K562 (cell line): Measurements from ENCODE around the gene THRSP. TPM values are rescaled to one million over a fixed set of nuclear protein-coding genes. Genes with fewer than 3 reads are reported as not detected.

Source experiments
- ATAC-seq: fragments of 200-7000 bp; cut with Tn5 transposase; 3 replicates; pipeline ENCODE4 v1.9.1; 2020; ENCODE audit warnings: moderate library complexity
- BruUV-seq: library from RNA; stranded (reverse); fragments of 400-500 nt; replicated peaks from 2 replicates; lab custom pipeline; 2021; lab: Mats Ljungman, UMichigan
- CTCF ChIA-PET: fragments of 300-600 bp; formaldehyde crosslinking; extraction: SDS; loops from one replicate; lab custom pipeline; 2021; ENCODE audit warnings: low intra/inter-chr PET ratio; lab: Yijun Ruan, JAX
- POLR2A ChIA-PET: fragments of 300-600, 350-650 bp; sonication (Branson Sonifier 250); formaldehyde crosslinking; extraction: SDS; loops from one replicate; lab custom pipeline; 2021; ENCODE audit warnings: antibody characterized with exemption, inconsistent platforms; lab: Yijun Ruan, JAX
- DNase-seq, 4 experiments: peaks; one replicate each; pipeline versions ENCODE4 v3.0.0 to v3.0.0-alpha.2; 2011 to 2018; ENCODE audit warnings: low spot score in 3 of 4, mixed read lengths in 3 of 4; ENCODE audit errors: extremely low read depth in 1 of 4
- FAIRE-seq: peaks from 2 replicates; lab custom pipeline; 2011; peaks lifted over from hg19 to GRCh38; lab: Jason Lieb, UNC
- H2AFZ ChIP-seq: 2 replicates; pipeline ENCODE4 v1.6.0; 2011; ENCODE audit warnings: low read depth, low read length, control low read depth, inconsistent platforms
- H3K27ac ChIP-seq: fragments of 200-600 bp; 3 replicates; pipeline ENCODE4 v1.8.0; 2011; ENCODE audit warnings: low read depth, mild to moderate bottlenecking, control low read depth, inconsistent platforms, low read length, moderate library complexity, mixed read lengths; ENCODE audit errors: extremely low read depth
- H3K27me3 ChIP-seq, 2 experiments: fragments of 300-600 bp in 1 of 2; 2 replicates in 1 of 2; 3 replicates in 1 of 2; pipeline versions ENCODE4 v1.6.0 to v1.8.0; 2011; ENCODE audit warnings: inconsistent platforms in 2 of 2, low read length in 2 of 2, mild to moderate bottlenecking in 1 of 2, mixed read lengths in 1 of 2, moderate library complexity in 1 of 2; ENCODE audit not compliant: control insufficient read depth in 2 of 2, insufficient read depth in 2 of 2
- H3K36me3 ChIP-seq: fragments of 300-600 bp; 3 replicates; pipeline ENCODE4 v1.8.0; 2011; ENCODE audit warnings: mild to moderate bottlenecking, low read length, inconsistent platforms; ENCODE audit not compliant: control insufficient read depth, insufficient read depth
- H3K4me1 ChIP-seq, 2 experiments: fragments of 200-600 bp in 1 of 2; replicated peaks in 1 of 2; 2 replicates in 1 of 2; 3 replicates in 1 of 2; pipeline versions ENCODE4 v1.5.1 to v1.8.0; 2011; ENCODE audit warnings: inconsistent platforms in 2 of 2, low read length in 2 of 2, mild to moderate bottlenecking in 1 of 2, mixed read lengths in 1 of 2, moderate library complexity in 1 of 2; ENCODE audit not compliant: control insufficient read depth in 2 of 2, insufficient read depth in 2 of 2
- H3K4me2 ChIP-seq: 2 replicates; pipeline ENCODE4 v1.6.1; 2011; ENCODE audit warnings: low read length, control low read depth, inconsistent platforms, mixed read lengths; ENCODE audit not compliant: insufficient read depth
- H3K4me3 ChIP-seq: fragments of 200-600 bp; sonication (generic), shearing (Covaris generic); 2 replicates; pipeline ENCODE4 v1.5.1; 2016; ENCODE audit warnings: control low read depth, inconsistent platforms
- H3K79me2 ChIP-seq: fragments of 200-600 bp; 3 replicates; pipeline ENCODE4 v1.8.0; 2011; ENCODE audit warnings: low read length, inconsistent platforms; ENCODE audit not compliant: control insufficient read depth, insufficient read depth
- H3K9ac ChIP-seq, 2 experiments: 2 replicates each; pipeline versions ENCODE4 v1.6.0 to v1.6.1; 2011; ENCODE audit warnings: low read depth in 2 of 2, low read length in 2 of 2, control low read depth in 1 of 2, inconsistent platforms in 1 of 2, mild to moderate bottlenecking in 1 of 2, mixed read lengths in 1 of 2; ENCODE audit not compliant: insufficient read depth in 1 of 2
- H3K9me1 ChIP-seq: one replicate; pipeline ENCODE4 v1.6.0; 2011; ENCODE audit warnings: inconsistent platforms, mild to moderate bottlenecking, low read length, moderate library complexity; ENCODE audit not compliant: control insufficient read depth, insufficient read depth
- H3K9me3 ChIP-seq: replicated peaks from 2 replicates; pipeline ENCODE4 v1.5.1; 2011; ENCODE audit warnings: low read depth, low read length, inconsistent platforms; ENCODE audit not compliant: control insufficient read depth, insufficient read depth
- H4K20me1 ChIP-seq: replicated peaks from 2 replicates; pipeline ENCODE4 v1.6.1; 2011; ENCODE audit warnings: low read length, inconsistent platforms, mixed read lengths; ENCODE audit not compliant: control insufficient read depth, insufficient read depth
- CBFB ChIP-seq: sonication (generic); formaldehyde crosslinking; IDR thresholded peaks from 2 replicates; pipeline ENCODE4 v1.4.0; 2020; ENCODE audit warnings: mild to moderate bottlenecking, missing genetic modification reagents
- CREB3L1 ChIP-seq: fragments of 450-650 bp; IDR thresholded peaks from 2 replicates; pipeline ENCODE4 v1.6.1; 2014; ENCODE audit warnings: low read depth, mild to moderate bottlenecking, moderate library complexity, borderline replicate concordance
- CTBP1 ChIP-seq: fragments of 450-650 bp; IDR thresholded peaks from 2 replicates; pipeline ENCODE4 v1.6.1; 2016; ENCODE audit warnings: borderline replicate concordance
- DMBX1 ChIP-seq: fragments of 250-450 bp; sonication (Bioruptor Pico); IDR thresholded peaks from 2 replicates; pipeline ENCODE4 v1.8.0; 2022; ENCODE audit warnings: inconsistent platforms, mild to moderate bottlenecking, moderate library complexity, borderline replicate concordance
- E2F3 ChIP-seq: fragments of 250-450 bp; sonication (Bioruptor Pico); IDR thresholded peaks from 2 replicates; pipeline ENCODE4 v1.4.0; 2020; ENCODE audit warnings: mild to moderate bottlenecking
- FOXA1 ChIP-seq: fragments of 450-650 bp; IDR thresholded peaks from 2 replicates; pipeline ENCODE4 v1.6.1; 2016; ENCODE audit warnings: mild to moderate bottlenecking, borderline replicate concordance
- HDAC8 ChIP-seq: fragments of 450-650 bp; IDR thresholded peaks from 2 replicates; pipeline ENCODE4 v1.6.1; 2016; ENCODE audit warnings: mild to moderate bottlenecking, missing genetic modification characterization, moderate library complexity, missing compliant biosample characterization
- HNRNPL ChIP-seq: fragments of 200-400 bp; formaldehyde crosslinking; IDR thresholded peaks from 2 replicates; pipeline ENCODE4 v1.6.1; 2017; ENCODE audit warnings: low read depth, mild to moderate bottlenecking, low read length
- MEF2D ChIP-seq: conservative IDR thresholded peaks from 2 replicates; pipeline ENCODE4 v1.6.1; 2016; ENCODE audit warnings: low read depth, missing genetic modification characterization, missing compliant biosample characterization
- NR3C1 ChIP-seq: sonication (generic); formaldehyde crosslinking; IDR thresholded peaks from 2 replicates; pipeline ENCODE4 v1.8.1; 2022; ENCODE audit warnings: missing genetic modification reagents
- POLR3A ChIP-seq: IDR thresholded peaks from 2 replicates; pipeline ENCODE4 v1.6.1; 2011; ENCODE audit warnings: borderline replicate concordance, mild to moderate bottlenecking, moderate library complexity; ENCODE audit not compliant: insufficient read length, insufficient read depth; ENCODE audit errors: extremely low read depth
- PRPF4 ChIP-seq: fragments of 200-400 bp; formaldehyde crosslinking; IDR thresholded peaks from one replicate; pipeline ENCODE4 v1.6.1; 2017; ENCODE audit warnings: low read length, low read depth, mild to moderate bottlenecking; ENCODE audit not compliant: insufficient read depth, poor library complexity, severe bottlenecking
- RNF2 ChIP-seq: sonication (generic); IDR thresholded peaks from 2 replicates; pipeline ENCODE4 v1.6.1; 2016
- TAF15 ChIP-seq: fragments of 200-400 bp; formaldehyde crosslinking; IDR thresholded peaks from 2 replicates; pipeline ENCODE4 v1.6.1; 2017; ENCODE audit warnings: mild to moderate bottlenecking, low read depth, low read length, moderate library complexity
- TFAM ChIP-seq: fragments of 250-450 bp; sonication (Bioruptor Pico); conservative IDR thresholded peaks from 2 replicates; pipeline ENCODE4 v1.5.0; 2021; ENCODE audit warnings: mild to moderate bottlenecking, moderate library complexity
- ZNF165 ChIP-seq: fragments of 250-450 bp; sonication (Bioruptor Pico); IDR thresholded peaks from 2 replicates; pipeline ENCODE4 v1.4.0; 2020; ENCODE audit warnings: borderline replicate concordance
- WGBS: fragments of 100-300 bp; shearing (Covaris generic); methylation state at CpG from one replicate; pipeline ENCODE4 v1.1.6; 2016; ENCODE audit warnings: low coverage, mixed read lengths; ENCODE audit not compliant: insufficient coverage; ENCODE audit errors: missing lambda C conversion rate; 5-methylcytosine and 5-hydroxymethylcytosine counted together
- in situ Hi-C: fragments of 300-500 bp; cut with MboI; formaldehyde crosslinking; loops from 4 replicates; pipeline ENCODE4 v1.15.0; 2018; ENCODE audit warnings: inconsistent platforms, mixed read lengths
- intact Hi-C: fragments of 100-400 bp; cut with micrococcal nuclease; formaldehyde crosslinking; loops from 2 replicates; pipeline ENCODE4 v1.14.2; 2022
- polyA plus RNA-seq, 8 experiments: library from polyadenylated mRNA; depleted of rRNA in 4 of 8; stranded (reverse) in 5 of 8; unstranded in 3 of 8; fragments of >200 nt; fragmentation: Nextera tagmentation in 2 of 8; fragmentation: Illumina TruSeq in 1 of 8; extraction: Ambion mirVana in 2 of 8; extraction: Trizol in 1 of 8; gene quantifications; 2 replicates each; pipeline versions ENCODE4 v1.2.1 to v1.2.3, GENCODE V29; 2011 to 2014; ENCODE audit warnings: inconsistent platforms in 1 of 8, missing spikeins in 1 of 8
- total RNA-seq, 7 experiments: library from RNA; depleted of rRNA in 6 of 7; stranded (reverse); fragments of >200 nt in 6 of 7; fragmentation: Illumina TruSeq in 2 of 7; extraction: Trizol in 2 of 7; gene quantifications; 2 replicates each; pipeline versions ENCODE4 v1.2.1 to v1.2.3, GENCODE V29; 2011 to 2021; ENCODE audit warnings: low replicate concordance in 1 of 7
- TF ChIP-seq, protein P1 (sequence below): fragments of 250-450 bp; sonication (Bioruptor Pico); IDR thresholded peaks from 2 replicates; pipeline ENCODE4 v1.5.0; 2022; ENCODE audit warnings: mild to moderate bottlenecking

THRSP gene
- total and polyA plus RNA-seq, 9 of the 15 experiments (the other 6 are each of a cell fraction or from before 2014, with no cell fraction given), result 0.23 to 0.56 (median 0.31) TPM; not detected in 2

DNA sequence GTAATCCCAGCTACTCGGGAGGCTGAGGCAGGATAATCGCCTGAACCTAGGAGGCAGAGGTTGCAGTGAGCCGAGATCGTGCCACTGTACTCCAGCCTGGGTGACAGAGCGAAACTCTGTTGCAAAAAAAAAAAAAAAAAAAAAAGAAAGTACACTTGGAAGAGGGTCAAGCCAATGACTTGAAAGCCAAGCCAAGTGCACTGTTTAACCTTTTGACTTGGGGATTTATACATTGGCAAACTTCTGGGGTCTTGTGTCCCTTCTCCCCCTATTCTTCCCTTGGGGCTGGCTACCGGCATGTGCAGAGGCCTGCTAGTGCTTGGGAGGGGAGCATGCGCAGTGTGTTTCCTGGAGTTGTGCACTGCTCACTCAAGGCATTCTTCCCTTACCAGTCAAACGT is 14.3 kb upstream of the THRSP start (continued):
- TF ChIP-seq, protein P1, sequence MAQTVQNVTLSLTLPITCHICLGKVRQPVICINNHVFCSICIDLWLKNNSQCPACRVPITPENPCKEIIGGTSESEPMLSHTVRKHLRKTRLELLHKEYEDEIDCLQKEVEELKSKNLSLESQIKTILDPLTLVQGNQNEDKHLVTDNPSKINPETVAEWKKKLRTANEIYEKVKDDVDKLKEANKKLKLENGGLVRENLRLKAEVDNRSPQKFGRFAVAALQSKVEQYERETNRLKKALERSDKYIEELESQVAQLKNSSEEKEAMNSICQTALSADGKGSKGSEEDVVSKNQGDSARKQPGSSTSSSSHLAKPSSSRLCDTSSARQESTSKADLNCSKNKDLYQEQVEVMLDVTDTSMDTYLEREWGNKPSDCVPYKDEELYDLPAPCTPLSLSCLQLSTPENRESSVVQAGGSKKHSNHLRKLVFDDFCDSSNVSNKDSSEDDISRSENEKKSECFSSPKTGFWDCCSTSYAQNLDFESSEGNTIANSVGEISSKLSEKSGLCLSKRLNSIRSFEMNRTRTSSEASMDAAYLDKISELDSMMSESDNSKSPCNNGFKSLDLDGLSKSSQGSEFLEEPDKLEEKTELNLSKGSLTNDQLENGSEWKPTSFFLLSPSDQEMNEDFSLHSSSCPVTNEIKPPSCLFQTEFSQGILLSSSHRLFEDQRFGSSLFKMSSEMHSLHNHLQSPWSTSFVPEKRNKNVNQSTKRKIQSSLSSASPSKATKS (CRISPR knock-in tag), result no peak
- TF ChIP-seq CBFB (CRISPR knock-in tag), result no peak
- TF ChIP-seq, all 486 proteins: peak for 4

DNA sequence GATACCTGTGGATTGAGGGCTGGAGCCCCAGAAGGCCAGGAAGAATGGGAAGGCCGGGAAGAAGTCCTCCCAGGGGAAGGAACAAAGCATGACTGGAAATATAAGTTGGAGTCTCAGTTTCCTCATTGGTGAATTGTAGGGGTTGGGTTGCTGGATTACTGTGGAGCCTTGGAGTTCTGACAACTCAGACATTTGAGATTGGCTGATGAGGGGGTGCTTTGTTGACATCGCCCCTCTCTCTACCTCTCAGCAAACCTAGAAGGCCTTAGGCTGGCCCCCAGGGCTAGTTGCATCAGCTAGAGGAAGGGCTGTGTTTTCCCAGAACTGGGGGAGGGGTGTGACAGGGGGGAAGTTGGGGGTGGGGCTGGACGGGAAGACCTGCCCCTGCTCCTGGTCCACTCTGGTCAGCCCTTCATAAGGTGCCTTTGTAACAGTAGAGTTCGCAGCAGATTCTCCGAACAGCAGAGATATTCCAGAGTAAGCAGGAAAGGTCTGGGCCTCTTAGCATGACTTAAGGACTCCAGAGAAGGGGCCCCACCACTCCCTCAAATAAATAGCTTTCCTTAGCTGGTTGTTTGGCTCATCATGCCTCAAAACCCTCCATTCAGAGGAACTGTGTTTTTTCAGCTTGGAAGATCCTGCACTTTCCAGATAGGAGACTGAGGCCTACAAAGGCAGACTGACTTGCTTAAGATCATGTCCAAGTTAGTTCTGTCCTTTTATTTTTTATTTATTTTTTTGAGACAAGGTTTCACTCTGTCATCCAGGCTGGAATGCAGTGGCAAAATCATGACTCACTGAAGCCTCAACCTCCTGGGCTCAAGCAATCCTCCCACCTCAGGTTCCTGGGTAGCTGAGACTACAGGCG is 12.5 kb upstream of the THRSP start:
- Histone ChIP-seq H3K4me2 (peak overlapping the region; percentile 62), H3K9ac (peak overlapping the region; percentile 67 to 80; a peak in 3 of 4 replicates), H3K9me3 (no peaks in the 10 kb centered on the region), H3K9me1 (no peaks in the 10 kb centered on the region), H4K20me1 (no peaks in the 10 kb centered on the region), H3K27me3 (no peaks in the 10 kb centered on the region), H3K36me3 (no peaks in the 10 kb centered on the region), H2AFZ (peak overlapping the region; percentile 69), H3K27ac (peak overlapping the region; percentile 94), H3K4me3 (no peak overlapping the region), H3K4me1 (peaks cover 21 to 34% of the 10 kb centered on the region in 2 experiments), H3K79me2 (no peaks in the 10 kb centered on the region)
- DNase-seq, result peak; percentile 84 to 94 (median 90)
- peak; percentile 88 for ATAC-seq
- ChIA-PET CTCF (no interaction called here), POLR2A (interaction anchor here (0.7 to 1.1 kb wide), 8 partner anchors 10 to 37 kb away, joined by 3 to 5 read pairs (median 3); no protein-coding TSS in a partner anchor)
- intact Hi-C loops (loop anchor here (1.0 to 5.0 kb wide), 2 partner anchors 27 to 136 kb away; partner anchors contain the start of genes KCTD21 and USP35), in situ Hi-C loops (no loop called here)
- BruUV-seq, result TSS peak; percentile 94
- peak; percentile 90 for FAIRE-seq
- WGBS, result 13% methylated on average over 5 of the region's 6 CpGs
- TF ChIP-seq TFAM (CRISPR knock-in tag) (no peak), TAF15 (no peak), ZNF165 (CRISPR knock-in tag) (no peak), NR3C1 (CRISPR knock-in tag) (no peak), MEF2D (tag) (no peak), E2F3 (no peak), HDAC8 (0 out of 2 replicates have a peak, but pooled peaks have one; percentile 47), CREB3L1 (no peak), DMBX1 (CRISPR knock-in tag) (peak; percentile 91), PRPF4 (no peak), RNF2 (peak; percentile 66; the same call in 1 of the 2 replicates), CTBP1 (no peak), FOXA1 (no peak), HNRNPL (no peak), POLR3A (no peak)
